ENCODE results near the gene PNMA6E.
"Not testable (repeated sequence)": the region's sequence is repeated elsewhere in the genome, so short reads cannot be mapped to it uniquely, and the experiment has no call there.

The PNMA6E gene

GRCh38 chrX:153400146-153401132 lies 711 bp downstream of the PNMA6E start:
- H3K27ac Mint-ChIP-seq = no peak overlapping the region
- H3K9me3 Mint-ChIP-seq = no peaks in the 10 kb centered on the region
- no peak overlapping the region for H3K4me3 Mint-ChIP-seq
- H3K36me3 Mint-ChIP-seq = no peaks in the 10 kb centered on the region
- H3K27me3 Mint-ChIP-seq = no peaks in the 10 kb centered on the region
- H3K4me1 Mint-ChIP-seq = no peaks in the 10 kb centered on the region

- no peaks in the 10 kb centered on the region for H3K9me3 Mint-ChIP-seq
- no peaks in the 10 kb centered on the region for H3K4me1 Mint-ChIP-seq
- H3K4me3 Mint-ChIP-seq = no peak overlapping the region
- no peaks in the 10 kb centered on the region for H3K27me3 Mint-ChIP-seq
- H3K27ac Mint-ChIP-seq = no peak overlapping the region
- no peaks in the 10 kb centered on the region for H3K36me3 Mint-ChIP-seq
Measured at GRCh38 chrX:153398275-153398960, 2.7 kb downstream of the PNMA6E start.

GRCh38 chrX:153397256-153397960 lies 3.7 kb downstream of the PNMA6E start:
- H3K27ac Mint-ChIP-seq = no peak overlapping the region
- H3K9me3 Mint-ChIP-seq = no peaks in the 10 kb centered on the region
- H3K4me3 Mint-ChIP-seq = no peak overlapping the region
- no peaks in the 10 kb centered on the region for H3K27me3 Mint-ChIP-seq
- no peaks in the 10 kb centered on the region for H3K4me1 Mint-ChIP-seq
- H3K36me3 Mint-ChIP-seq = no peaks in the 10 kb centered on the region

- Mint-ChIP-seq H3K27ac (no peak overlapping the region), H3K27me3 (no peaks in the 10 kb centered on the region), H3K9me3 (no peaks in the 10 kb centered on the region), H3K4me3 (no peak overlapping the region), H3K4me1 (no peaks in the 10 kb centered on the region), H3K36me3 (no peaks in the 10 kb centered on the region)
Measured at GRCh38 chrX:153396320-153397195, 4.6 kb downstream of the PNMA6E start.

GRCh38 chrX:153395613-153396319 lies 5.4 kb downstream of the PNMA6E start:
- H3K4me3 Mint-ChIP-seq = no peak overlapping the region
- no peak overlapping the region for H3K27ac Mint-ChIP-seq
- no peaks in the 10 kb centered on the region for H3K27me3 Mint-ChIP-seq
- H3K9me3 Mint-ChIP-seq = no peaks in the 10 kb centered on the region
- no peaks in the 10 kb centered on the region for H3K36me3 Mint-ChIP-seq
- no peaks in the 10 kb centered on the region for H3K4me1 Mint-ChIP-seq

- no peaks in the 10 kb centered on the region for H3K4me1 Mint-ChIP-seq
Measured at GRCh38 chrX:153394612-153395011, 6.5 kb downstream of the PNMA6E start.

GRCh38 chrX:153392642-153393321 lies 8.4 kb downstream of the PNMA6E start:
- Mint-ChIP-seq H3K27ac (no peak overlapping the region), H3K27me3 (no peaks in the 10 kb centered on the region), H3K4me1 (no peaks in the 10 kb centered on the region), H3K4me3 (no peak overlapping the region), H3K9me3 (no peaks in the 10 kb centered on the region), H3K36me3 (no peaks in the 10 kb centered on the region)

More at GRCh38 chrX:153394612-153395011, 6.5 kb downstream of the PNMA6E start:
- Mint-ChIP-seq H3K27me3 (no peaks in the 10 kb centered on the region), H3K27ac (no peak overlapping the region), H3K36me3 (no peaks in the 10 kb centered on the region), H3K4me3 (no peak overlapping the region), H3K9me3 (no peaks in the 10 kb centered on the region)

- not testable (repeated sequence) for H3K27me3 Mint-ChIP-seq
Measured at GRCh38 chrX:153389460-153389768, 11.7 kb downstream of the PNMA6E start.

GRCh38 chrX:153388722-153389459 lies 12.3 kb downstream of the PNMA6E start:
- Mint-ChIP-seq H3K4me3 (no peak overlapping the region), H3K9me3 (no peaks in the 10 kb centered on the region), H3K27ac (no peak overlapping the region), H3K36me3 (no peaks in the 10 kb centered on the region), H3K4me1 (no peaks in the 10 kb centered on the region), H3K27me3 (no peaks in the 10 kb centered on the region)

More at GRCh38 chrX:153389460-153389768, 11.7 kb downstream of the PNMA6E start:
- not testable (repeated sequence) for H3K36me3 Mint-ChIP-seq, H3K9me3 Mint-ChIP-seq, H3K4me1 Mint-ChIP-seq, H3K27ac Mint-ChIP-seq, H3K4me3 Mint-ChIP-seq

- no peaks in the 10 kb centered on the region for H3K36me3 Mint-ChIP-seq
- H3K27me3 Mint-ChIP-seq = no peaks in the 10 kb centered on the region
- no peaks in the 10 kb centered on the region for H3K4me1 Mint-ChIP-seq
- no peaks in the 10 kb centered on the region for H3K9me3 Mint-ChIP-seq
- H3K4me3 Mint-ChIP-seq = no peak overlapping the region
- H3K27ac Mint-ChIP-seq = no peak overlapping the region
Measured at GRCh38 chrX:153387987-153388721, 13.0 kb downstream of the PNMA6E start.

GRCh38 chrX:153387345-153387744 lies 13.8 kb downstream of the PNMA6E start:
- Mint-ChIP-seq H3K27me3 (no peaks in the 10 kb centered on the region), H3K27ac (no peak overlapping the region), H3K9me3 (no peaks in the 10 kb centered on the region), H3K4me1 (no peaks in the 10 kb centered on the region), H3K36me3 (no peaks in the 10 kb centered on the region), H3K4me3 (no peak overlapping the region)

- Mint-ChIP-seq H3K9me3 (no peaks in the 10 kb centered on the region), H3K4me3 (no peak overlapping the region), H3K36me3 (no peaks in the 10 kb centered on the region), H3K27ac (no peak overlapping the region), H3K27me3 (no peaks in the 10 kb centered on the region), H3K4me1 (no peaks in the 10 kb centered on the region)
Measured at GRCh38 chrX:153386097-153386496, 15.1 kb downstream of the PNMA6E start.

GRCh38 chrX:153384973-153385372 lies 16.2 kb downstream of the PNMA6E start:
- not testable (repeated sequence) for H3K9me3 Mint-ChIP-seq, H3K27ac Mint-ChIP-seq, H3K36me3 Mint-ChIP-seq, H3K27me3 Mint-ChIP-seq, H3K4me3 Mint-ChIP-seq, H3K4me1 Mint-ChIP-seq

Data from activated naive CD4-positive, alpha-beta T cell treated with anti-CD3 and anti-CD28 coated beads, Interleukin-2, amount 50 U/mL, for 24 hours (primary cell).